NT2/D1 (cell line): Measurements from ENCODE around the gene MAN1A2.
"Not testable (repeated sequence)": the region's sequence is repeated elsewhere in the genome, so short reads cannot be mapped to it uniquely, and the experiment has no call there.

ENCODE experiments used
- YY1 ChIP-seq: IDR thresholded peaks from 2 replicates; pipeline ENCODE4 v1.6.1; 2011; ENCODE audit not compliant: insufficient read length, insufficient read depth
- ZNF274 ChIP-seq: IDR thresholded peaks from 2 replicates; pipeline ENCODE4 v1.6.1; 2011; ENCODE audit warnings: mild to moderate bottlenecking, low read depth, low read length

DNA sequence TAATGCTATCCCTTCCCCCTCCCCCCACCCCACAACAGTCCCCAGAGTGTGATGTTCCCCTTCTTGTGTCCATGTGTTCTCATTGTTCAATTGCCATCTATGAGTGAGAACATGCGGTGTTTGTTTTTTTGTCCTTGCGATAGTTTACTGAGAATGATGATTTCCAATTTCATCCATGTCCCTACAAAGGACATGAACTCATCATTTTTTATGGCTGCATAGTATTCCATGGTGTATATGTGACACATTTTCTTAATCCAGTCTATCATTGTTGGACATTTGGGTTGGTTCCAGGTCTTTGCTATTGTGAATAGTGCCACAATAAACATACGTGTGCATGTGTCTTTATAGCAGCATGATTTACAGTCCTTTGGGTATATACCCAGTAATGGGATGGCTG lies 14.6 kb upstream of the MAN1A2 start:
- not testable (repeated sequence) for TF ChIP-seq ZNF274, YY1
